SJSA1 (cell line): ENCODE measurements around the gene THBS3. TPM values are rescaled to one million over a fixed set of nuclear protein-coding genes. Genes with fewer than 3 reads are reported as not detected.
"Not testable (repeated sequence)": the region's sequence is repeated elsewhere in the genome, so short reads cannot be mapped to it uniquely, and the experiment has no call there.

Experiments
- DNase-seq, 2 experiments: peaks; one replicate each; pipeline ENCODE4 v3.0.0-alpha.2; 2015 to 2020; ENCODE audit warnings: low spot score in 2 of 2, low read depth in 1 of 2
- H3K27ac ChIP-seq: fragments of 250-450 bp; sonication (Bioruptor Pico); 2 replicates; pipeline ENCODE4 v1.5.1; 2020; ENCODE audit warnings: mild to moderate bottlenecking, moderate library complexity
- H3K27me3 ChIP-seq: fragments of 250-450 bp; sonication (Bioruptor Pico); replicated peaks from 2 replicates; pipeline ENCODE4 v1.5.1; 2020; ENCODE audit warnings: mild to moderate bottlenecking, moderate library complexity
- H3K36me3 ChIP-seq: fragments of 250-450 bp; sonication (Bioruptor Pico); 2 replicates; pipeline ENCODE4 v1.5.1; 2020; ENCODE audit warnings: mild to moderate bottlenecking
- H3K4me1 ChIP-seq: fragments of 250-450 bp; sonication (Bioruptor Pico); replicated peaks from 2 replicates; pipeline ENCODE4 v1.6.1; 2021; ENCODE audit warnings: mild to moderate bottlenecking
- H3K4me3 ChIP-seq: fragments of 250-450 bp; sonication (Bioruptor Pico); 2 replicates; pipeline ENCODE4 v1.5.1; 2020; ENCODE audit warnings: mild to moderate bottlenecking
- H3K9me3 ChIP-seq: fragments of 250-450 bp; sonication (Bioruptor Pico); replicated peaks from 2 replicates; pipeline ENCODE4 v1.5.1; 2020; ENCODE audit warnings: mild to moderate bottlenecking
- total RNA-seq: library from RNA; depleted of rRNA; stranded (reverse); fragments of >200 nt; shearing (Covaris generic); gene quantifications from 2 replicates; pipeline ENCODE4 v1.2.3, GENCODE V29; 2014; rRNA removed

THBS3 gene
- total RNA-seq, 1 experiment from 2014 or later = 5.4 TPM

GRCh38 chr1:155166471-155167165, 41.1 kb downstream of the THBS3 start:
- Histone ChIP-seq H3K9me3 (no peaks in the 10 kb centered on the region), H3K4me3 (no peak overlapping the region), H3K27me3 (no peaks in the 10 kb centered on the region), H3K36me3 (peaks cover 13% of the 10 kb centered on the region; the same call in 1 of the 2 replicates), H3K4me1 (peaks cover 4% of the 10 kb centered on the region), H3K27ac (no peak overlapping the region)
- DNase-seq = peak in 1 of 2 experiments; percentile 44

DNA sequence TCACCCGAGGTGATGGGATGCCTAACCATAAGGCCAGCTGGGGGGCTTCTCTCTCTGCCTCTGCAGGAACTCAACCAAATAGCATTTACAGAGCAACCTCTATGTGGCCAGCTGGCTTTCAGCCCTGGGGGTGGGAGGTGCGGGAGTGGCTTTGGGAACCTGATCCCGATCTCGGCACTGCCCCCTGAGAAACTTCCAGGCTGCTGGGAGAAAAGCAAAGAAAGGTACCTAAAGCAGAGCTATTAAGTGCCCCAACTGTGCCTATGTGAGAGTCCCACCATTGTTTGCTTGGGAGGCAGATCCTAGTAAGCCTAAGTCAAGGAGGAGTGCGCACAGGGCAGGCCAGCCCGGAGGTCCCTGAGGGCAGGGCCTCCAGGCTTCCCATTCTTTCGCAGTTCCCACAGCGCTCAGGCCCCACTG, 41.6 kb downstream of the THBS3 start:
- no peak overlapping the region for H3K27ac ChIP-seq
- H3K9me3 ChIP-seq = no peaks in the 10 kb centered on the region

DNA sequence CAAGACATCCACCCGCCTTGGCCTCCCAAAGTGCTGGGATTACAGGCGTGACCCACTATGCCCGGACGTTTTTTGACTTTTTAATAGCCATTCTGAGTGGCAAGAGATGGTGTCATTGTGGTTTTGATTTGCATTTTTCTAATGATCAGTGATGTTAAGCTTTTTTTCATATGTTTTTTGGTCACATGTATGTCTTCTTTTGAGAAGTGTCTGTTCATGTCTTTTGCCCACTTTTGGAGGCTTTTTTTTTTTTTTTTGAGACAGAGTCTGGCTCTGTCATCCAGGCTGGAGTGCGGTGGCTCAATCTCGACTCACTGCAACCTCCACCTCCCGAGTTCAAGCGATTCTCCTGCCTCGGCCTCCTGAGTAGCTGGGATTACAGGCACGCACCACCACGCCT, 43.1 kb downstream of the THBS3 start:
- H3K9me3 ChIP-seq, DNase-seq, H3K36me3 ChIP-seq, H3K4me1 ChIP-seq, H3K27me3 ChIP-seq, H3K27ac ChIP-seq, H3K4me3 ChIP-seq: not testable (repeated sequence)

More for the DNA sequence above, 41.6 kb downstream of the THBS3 start:
- peaks cover 11% of the 10 kb centered on the region; the same call in 1 of the 2 replicates for H3K36me3 ChIP-seq
- no peak for DNase-seq
- H3K4me1 ChIP-seq = peaks cover 4% of the 10 kb centered on the region
- no peaks in the 10 kb centered on the region for H3K27me3 ChIP-seq
- H3K4me3 ChIP-seq = no peak overlapping the region

DNA sequence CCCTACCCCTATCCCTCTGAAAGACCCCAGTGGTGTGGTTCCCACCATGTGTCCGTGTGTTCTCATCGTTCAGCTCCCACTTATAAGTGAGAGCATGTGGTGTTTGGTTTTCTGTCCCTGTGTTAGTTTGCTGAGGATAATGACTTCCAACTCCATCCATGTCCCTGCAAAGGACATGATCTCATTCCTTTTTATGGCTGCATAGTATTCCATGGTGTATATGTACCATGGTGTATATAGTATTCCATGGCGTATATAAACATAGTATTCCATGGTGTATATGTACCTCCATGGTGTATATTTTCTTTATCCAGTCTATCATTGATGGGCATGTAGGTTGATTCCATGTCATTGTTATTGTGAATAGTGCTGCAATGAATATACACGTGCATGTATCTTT, 43.9 kb downstream of the THBS3 start:
- not testable (repeated sequence) for H3K27ac ChIP-seq, DNase-seq, H3K4me1 ChIP-seq, H3K4me3 ChIP-seq, H3K27me3 ChIP-seq, H3K9me3 ChIP-seq, H3K36me3 ChIP-seq

- not testable (repeated sequence) for H3K4me1 ChIP-seq, H3K4me3 ChIP-seq, H3K36me3 ChIP-seq, H3K27me3 ChIP-seq, H3K27ac ChIP-seq, DNase-seq, H3K9me3 ChIP-seq
These were observed 45.1 kb downstream of the THBS3 start for GRCh38 chr1:155162631-155163030.

GRCh38 chr1:155160128-155160527, 47.6 kb downstream of the THBS3 start:
- no peaks in the 10 kb centered on the region for H3K4me1 ChIP-seq
- H3K36me3 ChIP-seq = no peaks in the 10 kb centered on the region
- no peak for DNase-seq
- H3K9me3 ChIP-seq = no peaks in the 10 kb centered on the region
- H3K27ac ChIP-seq = no peak overlapping the region
- peaks cover 4% of the 10 kb centered on the region; the same call in 1 of the 2 replicates for H3K27me3 ChIP-seq
- H3K4me3 ChIP-seq = no peak overlapping the region

- Histone ChIP-seq H3K9me3 (no peaks in the 10 kb centered on the region), H3K36me3 (no peaks in the 10 kb centered on the region), H3K4me1 (no peaks in the 10 kb centered on the region), H3K4me3 (no peak overlapping the region), H3K27me3 (peaks cover 4% of the 10 kb centered on the region; the same call in 1 of the 2 replicates), H3K27ac (no peak overlapping the region)
- DNase-seq = no peak
These were observed 48.7 kb downstream of the THBS3 start for GRCh38 chr1:155158991-155159390.

- H3K27me3 ChIP-seq = peaks cover 12% of the 10 kb centered on the region
- not testable (repeated sequence) for H3K27ac ChIP-seq, H3K36me3 ChIP-seq, DNase-seq, H3K4me1 ChIP-seq, H3K4me3 ChIP-seq, H3K9me3 ChIP-seq
These were observed 51.6 kb downstream of the THBS3 start for GRCh38 chr1:155155996-155156643.

Other genes with a start within 250 kb of the THBS3 start
- 18.0 and 20.0 TPM in 2 replicates for gene PYGO2, start 246.1 kb downstream of the THBS3 start, total RNA-seq
- 101 and 155 TPM in 2 replicates for gene SHC1, start 237.2 kb downstream of the THBS3 start, total RNA-seq
- 290 and 338 TPM in 2 replicates for gene CKS1B, start 233.2 kb downstream of the THBS3 start, total RNA-seq
- gene FLAD1, start 224.6 kb downstream of the THBS3 start, total RNA-seq = 15.4 and 23.7 TPM in 2 replicates
- not detected in 2 replicates for gene LENEP, start 214.3 kb downstream of the THBS3 start, total RNA-seq
- gene ZBTB7B, start 205.1 kb downstream of the THBS3 start, total RNA-seq = 15.3 and 24.5 TPM in 2 replicates
- gene DCST2, start 174.1 kb downstream of the THBS3 start, total RNA-seq = not detected in 2 replicates
- gene DCST1, start 174.1 kb downstream of the THBS3 start, total RNA-seq = not detected in 2 replicates
- 27.0 and 32.0 TPM in 2 replicates for gene ADAM15, start 156.6 kb downstream of the THBS3 start, total RNA-seq
- 4.7 and 4.8 TPM in 2 replicates for gene EFNA4, start 144.2 kb downstream of the THBS3 start, total RNA-seq
- gene EFNA3, start 129.1 kb downstream of the THBS3 start, total RNA-seq = 0.21 and 0.85 TPM in 2 replicates
- gene EFNA1, start 80.0 kb downstream of the THBS3 start, total RNA-seq = 0.89 and 0.91 TPM in 2 replicates
- gene SLC50A1, start 72.0 kb downstream of the THBS3 start, total RNA-seq = 9.9 and 23.4 TPM in 2 replicates
- gene DPM3, start 67.4 kb downstream of the THBS3 start, total RNA-seq = 40.7 and 76.6 TPM in 2 replicates
- 61.7 and 94.8 TPM in 2 replicates for gene KRTCAP2, start 34.6 kb downstream of the THBS3 start, total RNA-seq
- gene TRIM46, start 34.0 kb downstream of the THBS3 start, total RNA-seq = 0.21 and 1.1 TPM in 2 replicates
- gene MTX1, start 798 bp upstream of the THBS3 start, total RNA-seq = 69.7 and 86.0 TPM in 2 replicates
- gene ENTREP3, start 47.6 kb upstream of the THBS3 start, total RNA-seq = 3.7 and 11.9 TPM in 2 replicates
- gene SCAMP3, start 54.5 kb upstream of the THBS3 start, total RNA-seq = 54.6 and 55.9 TPM in 2 replicates
- 13.0 and 13.7 TPM in 2 replicates for gene CLK2, start 65.6 kb upstream of the THBS3 start, total RNA-seq
- gene HCN3, start 69.6 kb upstream of the THBS3 start, total RNA-seq = 0.97 and 2.5 TPM in 2 replicates
- gene PKLR, start 93.5 kb upstream of the THBS3 start, total RNA-seq = not detected in 2 replicates
- 205 and 232 TPM in 2 replicates for gene FDPS, start 101.0 kb upstream of the THBS3 start, total RNA-seq
- 39.8 and 40.9 TPM in 2 replicates for gene RUSC1, start 113.0 kb upstream of the THBS3 start, total RNA-seq